ENCODE data around the gene STAB2.

Gene STAB2

DNA sequence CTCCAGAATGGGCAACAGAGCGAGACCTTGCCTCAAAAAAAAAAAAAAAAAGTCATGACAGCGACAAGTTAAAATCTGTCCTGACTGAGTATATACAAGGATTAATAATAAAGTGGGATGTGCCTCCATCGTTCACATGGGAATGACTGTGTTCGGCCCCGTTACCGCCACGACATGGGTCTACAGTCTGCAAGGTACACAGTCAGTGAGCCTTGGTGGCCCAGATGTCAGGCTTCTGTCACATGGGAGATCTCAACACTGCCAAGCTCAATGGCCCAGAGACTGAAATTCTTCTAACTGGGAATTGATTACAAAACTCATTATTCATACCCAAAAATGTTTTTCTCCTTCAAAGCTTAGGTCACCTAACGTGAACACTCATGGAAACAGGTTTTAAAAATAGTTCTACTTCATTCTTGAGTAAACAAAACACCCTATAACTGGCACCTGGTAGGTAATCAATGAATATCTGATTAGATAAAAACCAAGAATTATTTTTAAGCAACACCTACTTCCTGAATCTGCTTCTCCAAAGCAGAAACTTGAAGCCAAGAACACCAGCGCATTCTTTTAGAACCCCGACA, 188.0 kb downstream of the STAB2 start:
- FAIRE-seq = no peak
- no peak for DNase-seq (ENCODE audit: insufficient read length, low spot score)

DNA sequence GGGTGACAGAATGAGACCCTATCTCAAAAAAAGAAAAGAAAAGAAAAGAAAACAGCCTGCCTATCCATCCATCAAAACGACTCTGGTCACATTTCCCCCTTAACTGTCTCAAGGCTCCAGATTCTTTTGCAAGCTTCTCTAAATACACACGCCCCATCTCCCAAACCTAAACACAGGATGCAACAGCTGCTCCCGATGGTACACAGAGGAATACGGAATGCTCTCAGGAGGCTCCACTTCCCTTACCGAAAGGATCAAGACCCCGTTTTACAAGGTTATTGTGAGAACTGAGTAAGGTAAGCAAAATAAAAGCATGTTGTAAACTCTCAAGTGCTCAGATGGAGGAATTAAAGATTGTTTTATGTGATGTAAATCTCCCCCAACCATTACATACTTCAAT, 191.7 kb downstream of the STAB2 start:
- DNase-seq (ENCODE audit: insufficient read length, low spot score) (no peak), FAIRE-seq (no peak)

DNA sequence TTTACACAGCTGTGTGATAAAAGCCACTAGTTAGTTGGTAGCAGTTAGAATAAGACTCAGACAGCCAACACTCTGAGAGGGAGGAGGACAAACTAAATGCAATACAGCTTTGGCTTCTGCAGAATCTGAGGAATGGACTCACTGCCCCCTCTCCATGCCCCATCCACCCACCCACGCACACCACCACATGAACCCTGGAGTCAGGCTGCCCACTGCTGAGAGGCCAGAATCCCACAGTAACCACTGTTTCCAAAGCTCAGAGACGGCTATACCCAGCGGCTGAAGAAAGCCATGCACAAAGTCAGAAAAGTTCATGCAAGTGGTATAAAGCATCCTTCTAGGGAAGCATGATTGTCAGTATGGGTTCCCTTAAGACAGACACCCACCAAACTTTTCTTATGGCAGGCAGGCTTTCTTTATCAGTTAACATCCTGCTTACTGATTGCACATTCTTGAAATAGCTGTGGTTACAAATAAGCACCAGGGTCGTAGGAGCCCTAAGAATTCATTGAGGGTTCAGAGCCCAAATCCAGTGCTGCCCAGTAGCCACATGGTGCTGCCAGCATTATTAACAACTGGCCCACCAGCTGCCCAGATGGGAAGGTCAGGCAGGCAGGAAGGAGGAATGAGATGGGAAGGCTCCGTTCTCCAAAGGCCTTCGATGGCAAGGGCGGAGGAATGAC, 192.5 kb downstream of the STAB2 start:
- peak; percentile 65 for DNase-seq (ENCODE audit: insufficient read length, low spot score)
- FAIRE-seq = no peak

DNA sequence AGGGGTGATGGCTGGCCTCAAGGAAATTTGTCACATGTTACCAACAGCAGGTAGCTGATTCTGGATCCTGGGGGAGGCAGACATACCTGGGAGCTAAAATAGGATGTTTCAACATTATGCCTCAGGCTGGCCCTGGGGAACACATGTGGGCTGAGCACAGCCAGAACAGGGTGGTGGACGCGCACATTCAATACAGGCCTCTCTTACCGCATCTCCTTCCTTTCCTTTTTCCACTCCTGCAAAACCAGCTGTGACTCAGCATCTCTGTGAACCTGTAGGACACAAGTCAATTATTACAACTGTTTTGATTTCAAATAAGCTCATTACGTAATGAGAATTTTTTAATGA, 193.0 kb downstream of the STAB2 start:
- FAIRE-seq (no peak), DNase-seq (ENCODE audit: insufficient read length, low spot score) (no peak)

DNA sequence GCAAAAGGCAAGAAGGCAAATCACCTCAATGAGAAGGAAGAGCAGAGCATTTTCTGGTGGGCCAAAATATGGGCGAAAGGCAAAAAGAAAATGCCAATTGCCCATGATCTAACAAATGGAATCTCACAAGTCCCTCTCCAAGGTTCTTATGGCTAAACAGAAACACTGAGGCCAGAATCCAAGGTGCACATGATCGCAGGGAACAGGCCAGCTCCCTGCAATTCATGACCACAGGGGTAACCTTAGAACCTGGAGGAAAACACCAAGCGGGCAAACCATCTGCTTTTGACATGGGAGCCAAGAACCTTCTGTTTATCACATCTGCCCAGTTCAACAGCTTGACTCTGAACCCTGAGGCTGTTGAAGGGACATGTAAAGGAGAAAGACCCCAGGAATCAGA, 193.9 kb downstream of the STAB2 start:
- FAIRE-seq = no peak
- no peak for DNase-seq (ENCODE audit: insufficient read length, low spot score)

DNA sequence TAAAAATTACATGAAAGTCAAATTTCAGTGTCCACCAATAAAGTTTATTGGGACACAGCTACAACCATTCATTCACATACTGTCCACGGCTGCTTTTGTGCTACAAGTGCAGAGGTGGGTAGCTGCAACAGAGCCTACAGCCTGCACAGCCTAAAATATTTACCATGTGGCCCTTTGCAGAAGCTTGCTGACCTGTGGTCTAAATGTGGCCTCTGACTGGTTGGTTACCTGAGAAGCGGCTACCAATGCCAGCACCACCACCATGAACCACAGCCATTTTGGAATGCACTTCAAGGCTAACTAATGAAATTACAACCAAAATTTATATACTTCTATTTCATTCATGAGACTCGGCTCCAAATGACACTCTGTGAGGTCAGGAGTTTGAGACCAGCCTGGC, 195.3 kb downstream of the STAB2 start:
- DNase-seq (ENCODE audit: insufficient read length, low spot score) (no peak), FAIRE-seq (no peak)

DNA sequence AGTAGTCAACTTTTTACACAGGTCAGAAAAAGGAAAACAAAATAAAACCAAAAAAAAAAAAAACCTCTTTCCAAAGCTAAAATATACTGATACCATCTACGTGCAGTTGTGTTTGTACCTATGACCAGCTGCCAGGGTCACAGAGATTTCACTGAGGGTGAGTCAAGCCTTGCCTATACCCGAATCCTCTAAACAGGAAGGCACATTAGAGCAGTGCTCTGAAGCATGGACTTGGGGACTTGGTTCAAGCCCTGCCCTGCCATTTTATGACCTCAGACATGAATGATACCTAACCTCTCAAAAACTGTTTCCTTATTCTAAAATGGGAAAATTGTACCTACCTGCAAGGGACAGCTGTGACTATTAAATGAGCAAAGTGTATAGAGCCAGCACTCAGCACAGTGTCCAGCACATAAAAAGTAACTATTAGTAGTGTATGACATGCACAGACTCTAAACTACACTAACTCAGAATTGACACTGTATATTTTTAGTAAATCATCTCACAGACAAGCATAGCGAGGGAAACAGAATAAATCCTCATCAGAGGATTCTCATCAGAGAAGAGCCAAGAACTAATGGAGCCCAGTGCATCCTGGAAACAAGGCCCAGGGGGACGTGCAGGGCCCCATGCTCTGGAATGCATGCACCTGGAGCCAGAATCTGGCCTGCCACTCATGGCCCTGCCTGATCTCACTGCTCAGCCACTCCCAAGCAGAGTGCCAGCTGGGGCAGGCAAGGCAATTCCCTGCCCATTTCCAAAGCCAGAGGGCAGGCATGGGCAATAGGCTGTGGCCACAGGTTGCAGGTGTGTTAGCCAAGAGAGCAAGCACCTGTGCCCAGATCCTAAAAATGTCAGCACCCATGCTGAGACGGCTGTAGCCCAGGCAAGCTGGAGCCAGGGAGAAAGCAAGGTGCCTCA, 196.9 kb downstream of the STAB2 start:
- no peak for DNase-seq (ENCODE audit: insufficient read length, low spot score)
- FAIRE-seq = no peak

DNA sequence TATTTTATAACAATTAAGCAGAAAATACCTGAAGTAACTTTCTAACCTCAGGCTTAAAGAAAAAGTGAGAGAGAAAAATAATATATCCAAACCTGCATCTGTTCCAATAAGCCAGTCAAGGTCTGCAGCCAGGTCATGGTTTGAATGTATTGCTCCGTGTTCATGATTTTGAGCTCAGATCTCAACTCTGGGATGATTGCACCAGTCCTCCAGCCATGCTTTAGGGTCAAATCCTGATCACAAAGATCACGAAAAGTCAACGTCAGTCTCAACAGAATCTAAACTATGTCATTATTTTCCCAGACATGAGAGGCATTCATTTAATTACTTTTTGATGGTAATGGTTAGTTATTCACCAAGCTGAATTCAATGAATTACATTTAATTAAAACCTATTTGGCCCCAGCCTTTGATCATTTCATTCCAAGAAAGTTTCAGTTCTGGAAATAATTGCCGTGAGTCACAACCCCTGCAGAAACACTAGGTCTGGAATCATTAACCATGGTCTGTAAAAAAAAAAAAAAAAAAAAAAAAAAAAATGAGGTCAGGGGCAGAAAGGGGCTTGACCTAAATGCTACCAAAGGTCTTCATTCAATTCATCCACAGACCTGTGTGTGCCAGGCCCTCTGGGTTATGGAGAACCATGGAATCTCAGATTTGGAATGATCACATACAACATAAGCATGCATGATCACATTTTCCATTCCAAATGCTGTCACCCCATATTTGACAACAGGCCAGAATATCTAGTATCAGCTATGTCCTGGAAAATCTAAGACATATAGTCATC, 198.4 kb downstream of the STAB2 start:
- FAIRE-seq (no peak), DNase-seq (ENCODE audit: insufficient read length, low spot score) (no peak)

DNA sequence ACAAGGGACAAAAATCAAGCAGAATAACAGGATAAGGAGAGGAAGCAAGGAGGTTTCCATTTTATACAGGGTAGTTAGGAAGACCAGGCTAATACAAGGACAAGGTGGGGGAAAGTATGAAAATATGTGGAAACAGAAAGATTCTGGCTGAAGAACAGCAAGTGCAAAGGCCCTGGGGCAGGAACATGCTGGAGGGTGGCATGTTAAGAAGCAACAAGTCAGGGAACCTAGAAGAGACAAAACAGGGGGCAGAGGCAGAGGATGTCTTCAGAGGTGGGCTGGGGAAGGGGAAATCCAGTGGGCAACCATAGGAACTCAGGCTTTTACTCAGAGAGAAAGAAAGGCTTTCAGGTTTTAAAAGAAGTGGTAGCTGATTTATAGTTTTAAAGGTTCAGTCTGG, 199.1 kb downstream of the STAB2 start:
- DNase-seq (ENCODE audit: insufficient read length, low spot score) = no peak
- no peak for FAIRE-seq

DNA sequence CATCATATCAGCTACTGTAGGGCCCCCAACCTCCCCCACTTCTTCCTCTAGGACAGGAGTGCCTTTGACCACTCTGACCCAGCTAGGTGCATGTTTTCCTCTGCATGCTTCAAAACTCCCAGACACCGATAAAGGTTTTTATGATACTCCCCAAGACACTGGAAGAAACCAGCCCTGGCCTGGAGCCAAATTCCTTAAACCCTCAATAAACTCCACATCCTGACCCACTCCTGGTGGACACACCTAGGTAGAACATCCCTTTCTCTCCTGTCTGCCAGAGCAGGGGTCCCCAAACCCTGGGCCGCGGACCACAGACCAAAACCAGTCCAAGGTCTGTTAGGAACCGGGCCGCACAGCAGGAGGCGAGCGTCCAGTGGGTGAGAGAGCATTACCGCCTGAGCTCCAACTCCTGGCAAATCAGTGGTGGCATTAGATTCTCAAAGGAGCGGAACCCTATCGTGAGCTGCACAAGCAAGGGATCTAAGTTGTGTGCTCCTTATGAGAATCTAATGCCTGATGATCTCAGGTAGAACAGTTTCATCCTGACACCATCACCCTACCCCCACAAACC, 204.4 kb downstream of the STAB2 start:
- FAIRE-seq (no peak), DNase-seq (ENCODE audit: insufficient read length, low spot score) (no peak)

DNA sequence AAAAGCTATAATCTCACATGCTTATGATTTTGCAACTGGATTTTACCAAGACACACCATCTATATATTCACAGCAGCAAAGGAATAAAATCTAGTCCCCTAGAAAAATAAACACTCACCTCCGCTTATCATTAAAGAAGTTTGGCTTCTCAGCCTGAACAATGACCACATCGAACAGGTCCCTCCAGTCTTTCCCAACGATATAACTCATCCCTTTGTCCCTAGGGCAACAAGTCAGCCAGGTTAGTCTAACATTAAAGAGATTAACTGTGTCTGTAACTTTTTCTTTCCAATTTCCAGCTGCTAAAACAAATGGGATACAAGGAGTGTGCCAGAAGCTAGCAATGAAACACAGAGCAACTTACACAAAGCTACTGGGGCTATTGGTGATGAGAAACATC, 206.0 kb downstream of the STAB2 start:
- FAIRE-seq (no peak), DNase-seq (ENCODE audit: insufficient read length, low spot score) (no peak)

DNA sequence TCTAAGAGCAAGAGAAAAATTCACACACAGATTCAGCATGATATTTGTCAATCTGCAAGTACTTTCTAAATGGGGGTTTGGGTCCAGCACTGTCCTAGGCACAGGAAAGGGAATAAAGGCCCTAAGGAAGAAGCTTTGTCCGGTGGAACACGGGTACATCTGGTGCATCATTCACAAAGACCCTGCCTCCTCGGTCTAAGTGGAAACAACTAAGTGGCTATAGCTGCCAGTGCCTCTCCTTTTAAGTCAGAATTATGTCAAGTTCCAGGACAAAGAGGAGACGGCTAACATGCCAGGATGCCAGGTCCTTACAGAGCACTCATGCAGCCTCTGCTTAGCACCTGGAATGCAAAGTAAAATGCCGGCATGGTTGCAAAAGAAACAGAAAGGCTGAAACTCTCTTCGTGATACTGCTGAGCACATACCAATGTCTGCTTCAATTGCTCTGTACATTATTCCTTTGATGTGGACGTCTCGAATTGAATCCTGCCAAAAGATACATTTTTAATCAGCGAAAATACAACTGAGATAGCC, 206.5 kb downstream of the STAB2 start:
- FAIRE-seq = peak; percentile 9

DNA sequence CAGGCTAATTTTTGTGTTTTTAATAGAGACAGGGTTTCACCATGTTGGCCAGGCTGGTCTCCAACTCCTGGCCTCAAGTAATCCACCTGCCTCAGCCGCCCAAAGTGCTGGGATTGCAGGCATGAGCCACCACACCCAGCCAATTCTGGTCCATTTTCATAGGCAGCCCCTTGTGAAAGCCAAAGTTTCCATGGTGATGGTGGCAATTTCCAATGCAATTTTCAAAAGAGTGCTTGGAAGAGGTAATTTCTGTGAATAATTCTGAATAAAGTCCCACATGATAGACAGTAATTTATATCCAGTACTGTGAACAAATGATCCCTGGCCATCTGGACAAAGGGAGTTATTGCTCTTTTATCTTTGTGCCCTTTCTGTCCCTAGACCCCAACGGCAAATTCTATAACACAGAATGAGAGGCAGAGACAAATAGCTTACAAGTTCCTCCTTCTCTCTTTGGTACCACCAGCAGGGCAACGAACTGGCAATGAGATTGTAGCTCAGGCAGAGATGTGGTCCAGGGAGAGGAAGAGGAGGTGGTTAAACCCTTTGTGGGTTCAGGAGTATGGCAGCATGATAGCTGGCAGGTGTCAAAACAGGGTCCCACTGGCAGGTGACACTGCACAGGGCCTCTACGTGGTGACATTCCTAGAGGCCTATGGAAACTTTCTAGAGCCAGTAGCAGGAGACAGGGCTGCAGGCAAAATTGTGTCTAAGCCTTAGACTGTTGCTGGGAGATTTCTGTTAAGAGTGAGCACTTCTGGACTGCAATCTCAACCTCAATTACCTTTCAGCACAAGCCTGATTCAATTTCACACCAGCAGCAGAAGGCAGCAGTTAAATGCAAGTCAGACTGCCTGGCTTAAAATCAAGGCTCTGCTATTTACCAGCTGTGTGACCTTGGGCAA, 207.5 kb downstream of the STAB2 start:
- DNase-seq (ENCODE audit: insufficient read length, low spot score) = no peak
- FAIRE-seq = no peak

More for the DNA sequence above, 206.5 kb downstream of the STAB2 start:
- DNase-seq (ENCODE audit: insufficient read length, low spot score) = no peak

DNA sequence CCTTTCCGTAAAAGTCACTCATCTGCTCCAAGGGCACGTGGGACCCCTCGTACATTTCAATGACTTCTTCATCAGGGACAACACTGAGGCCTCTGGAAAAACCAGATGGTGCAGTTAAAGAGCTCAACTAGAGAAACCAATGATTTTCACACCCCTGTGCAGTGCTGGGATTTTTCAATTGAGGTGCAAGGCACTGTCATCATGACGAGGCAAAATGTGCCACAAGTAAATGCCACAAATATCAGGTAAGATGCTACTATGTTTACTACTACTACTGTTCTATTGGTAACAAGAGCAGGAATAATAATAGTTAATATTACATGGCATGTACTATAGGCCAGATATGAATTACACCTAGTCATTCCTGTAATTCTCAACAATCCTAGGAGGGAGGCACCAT, 211.5 kb downstream of the STAB2 start:
- DNase-seq (ENCODE audit: insufficient read length, low spot score) (no peak), FAIRE-seq (no peak)

DNA sequence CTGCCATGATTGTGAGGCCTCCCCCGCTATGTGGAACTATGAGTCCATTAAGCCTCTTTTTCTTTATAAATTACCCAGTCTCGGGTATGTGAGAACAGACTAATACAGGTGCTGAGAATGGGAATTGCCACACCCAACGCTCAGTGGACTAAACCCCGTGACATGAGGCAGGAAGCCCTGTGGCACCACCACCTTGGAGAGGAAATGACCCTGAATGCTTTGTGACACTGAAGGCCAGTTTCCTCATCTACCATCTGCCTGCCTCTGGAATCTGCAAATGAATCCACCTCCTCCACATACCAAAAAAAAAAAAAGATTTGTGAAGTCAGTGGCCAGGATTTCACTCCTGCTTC, 212.4 kb downstream of the STAB2 start:
- FAIRE-seq = no peak
- DNase-seq (ENCODE audit: insufficient read length, low spot score) = no peak

DNA sequence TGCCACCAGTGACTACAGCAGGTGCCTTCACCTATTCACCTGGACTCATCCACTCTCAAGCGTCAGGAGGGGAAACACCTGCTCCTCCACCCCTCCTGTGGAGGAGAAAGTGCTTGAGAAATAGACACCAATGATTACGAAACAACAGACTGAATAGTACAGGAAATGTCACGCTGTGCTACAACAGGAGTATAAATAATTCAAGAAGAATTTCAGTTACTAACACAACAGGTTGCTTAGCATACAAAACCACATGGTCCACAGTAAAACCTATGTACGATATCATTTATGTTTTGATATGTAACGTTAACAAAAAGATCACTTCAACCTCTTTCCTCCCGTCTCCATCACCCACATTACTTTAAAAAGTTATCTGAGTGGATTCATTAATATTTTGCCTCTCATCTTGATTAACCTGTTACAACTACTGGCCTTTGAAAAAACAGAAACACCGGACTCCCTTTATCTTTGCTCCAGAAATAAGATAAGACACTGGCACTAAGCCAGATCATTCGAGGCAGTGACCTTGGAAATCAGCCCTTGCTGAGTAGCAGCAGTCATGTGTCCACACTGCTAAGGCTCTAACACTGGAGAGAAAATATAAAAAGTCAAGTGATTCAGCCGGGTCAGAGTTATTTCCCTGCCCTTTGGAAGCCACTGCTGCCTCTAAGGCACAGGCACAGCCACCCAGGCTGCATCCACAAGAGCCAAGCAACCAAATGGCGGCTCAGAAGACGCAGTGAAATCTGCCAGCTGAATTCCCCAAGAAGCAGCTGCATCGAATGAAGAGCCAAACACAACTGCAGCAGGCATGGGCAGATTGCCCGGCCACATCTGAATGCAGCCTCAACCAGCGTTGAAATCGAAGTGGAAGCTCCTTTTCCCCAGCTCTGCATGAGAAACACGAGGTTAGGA, 213.0 kb downstream of the STAB2 start:
- DNase-seq (ENCODE audit: insufficient read length, low spot score) (peak; percentile 37), FAIRE-seq (peak; percentile 49)

DNA sequence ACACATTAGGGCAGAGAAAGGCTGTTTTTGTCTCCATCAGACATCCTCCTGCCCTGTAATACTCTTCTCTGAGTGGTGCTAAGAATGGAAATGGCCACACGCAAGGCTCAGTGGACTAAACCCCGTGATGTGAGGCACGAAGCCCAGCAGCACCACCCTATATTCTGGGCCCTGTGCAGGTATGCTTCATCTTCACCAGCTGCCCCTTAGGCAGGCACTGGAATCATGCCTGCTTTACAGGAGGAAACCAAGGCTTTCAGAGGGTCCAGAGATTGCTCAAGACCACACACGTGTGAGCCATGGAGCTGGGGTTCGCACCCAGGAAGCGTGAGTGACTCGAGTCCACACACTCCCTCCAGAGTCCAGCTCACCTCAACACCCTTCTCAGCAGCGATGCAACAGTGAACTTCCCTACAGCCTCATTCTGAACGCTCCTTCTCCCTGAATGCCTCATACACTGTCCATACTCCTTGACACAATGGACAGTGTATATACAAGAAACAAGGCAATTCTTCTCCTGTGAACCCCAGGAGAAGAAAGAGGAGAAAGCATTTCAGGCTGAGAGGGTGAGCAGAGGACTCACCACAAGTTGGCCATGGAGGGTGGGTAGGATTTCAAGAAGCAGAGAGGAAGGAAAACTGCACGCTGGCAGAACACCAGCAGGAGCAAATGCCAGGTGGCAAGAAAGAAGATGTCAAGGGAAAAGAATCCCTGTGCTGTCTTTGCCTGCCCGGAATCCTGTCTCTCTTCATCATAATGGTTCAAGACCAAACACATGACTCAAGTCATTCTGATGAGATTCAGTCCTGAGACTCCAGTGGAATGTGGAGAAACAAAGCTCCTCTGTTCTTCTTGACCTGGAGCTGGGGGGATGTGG, 214.9 kb downstream of the STAB2 start:
- FAIRE-seq (no peak), DNase-seq (ENCODE audit: insufficient read length, low spot score) (no peak)

DNA sequence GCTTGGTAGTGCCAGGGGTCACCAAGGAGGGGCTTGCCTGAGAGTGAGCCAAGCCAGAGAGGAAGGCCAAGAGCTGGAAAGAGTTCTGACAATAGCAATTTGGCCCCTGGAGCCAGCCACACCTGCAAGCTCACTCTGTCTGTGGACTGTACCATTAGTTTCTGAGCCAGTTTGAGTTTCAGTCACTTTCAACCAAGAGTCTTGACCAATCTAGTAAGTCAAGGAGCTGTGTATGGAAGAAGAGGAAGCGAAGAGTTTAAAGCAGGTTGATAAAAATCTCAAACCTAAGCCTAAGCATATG, 215.5 kb downstream of the STAB2 start:
- DNase-seq (ENCODE audit: insufficient read length, low spot score) (no peak), FAIRE-seq (no peak)
